GM21360 (cell line): ENCODE results near the gene CLMN.
"Not testable (repeated sequence)": the region's sequence is repeated elsewhere in the genome, so short reads cannot be mapped to it uniquely, and the experiment has no call there.

ENCODE experiments used
- ATAC-seq: cut with Tn5 transposase; IDR thresholded peaks from one replicate; pipeline ENCODE4 v1.9.1; 2021; ENCODE audit warnings: mild to moderate bottlenecking, moderate library complexity; ENCODE audit not compliant: unreplicated experiment

Gene CLMN

DNA sequence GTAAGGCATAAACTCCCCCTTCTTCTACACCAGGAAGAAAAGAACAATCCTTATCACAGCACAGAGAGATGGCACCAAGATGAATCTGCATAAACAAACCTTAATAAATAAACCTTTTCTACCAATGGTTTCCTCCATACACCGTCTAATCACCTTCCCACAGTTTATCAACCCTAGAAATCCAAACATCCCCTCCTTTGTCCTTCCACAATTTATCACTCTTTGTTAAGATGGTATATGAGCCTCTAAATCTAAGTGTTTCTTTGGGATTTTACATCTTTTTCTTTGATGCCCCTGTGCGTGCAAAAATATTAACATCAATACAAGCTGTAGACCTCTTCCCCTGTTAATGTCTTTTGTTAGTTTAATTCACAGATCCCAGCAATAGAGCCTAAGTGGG lies 174.9 kb downstream of the CLMN start:
- no peak for ATAC-seq

DNA sequence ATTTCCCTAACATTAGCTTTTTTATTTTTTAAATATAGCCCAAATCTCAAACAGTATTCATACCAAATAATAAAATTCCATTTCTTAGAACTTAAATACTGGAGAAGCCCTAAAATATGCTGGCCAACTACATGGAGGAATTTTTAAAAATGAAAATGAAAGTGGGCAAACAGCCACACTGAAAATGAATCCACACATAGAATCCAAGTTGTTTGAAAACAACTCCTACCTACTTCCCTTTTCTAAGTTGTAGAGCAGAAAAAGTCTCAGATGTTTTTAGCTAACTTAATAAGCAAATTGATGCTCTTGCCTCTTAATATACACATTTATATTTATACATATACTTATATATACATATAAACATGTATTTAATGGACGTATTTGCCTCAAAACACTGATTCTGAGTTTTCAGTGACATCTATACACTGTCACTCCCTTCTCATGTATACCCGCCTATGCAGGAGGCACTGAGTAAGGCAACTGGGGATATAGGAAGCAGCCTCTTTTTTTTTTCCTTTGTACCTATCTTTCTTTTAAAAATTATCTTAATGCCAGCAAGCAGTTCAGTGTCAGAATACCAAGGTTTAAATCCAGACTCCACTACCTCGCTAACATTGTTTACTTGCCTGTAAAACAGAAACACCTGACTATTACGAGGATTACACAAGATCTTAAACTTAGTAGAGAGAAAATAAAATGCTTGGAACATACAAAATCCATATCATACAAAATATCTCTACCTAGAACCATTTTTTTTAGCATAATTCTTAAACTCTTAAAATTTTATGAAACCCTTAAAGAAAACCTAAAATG lies 175.7 kb downstream of the CLMN start:
- ATAC-seq, result no peak

DNA sequence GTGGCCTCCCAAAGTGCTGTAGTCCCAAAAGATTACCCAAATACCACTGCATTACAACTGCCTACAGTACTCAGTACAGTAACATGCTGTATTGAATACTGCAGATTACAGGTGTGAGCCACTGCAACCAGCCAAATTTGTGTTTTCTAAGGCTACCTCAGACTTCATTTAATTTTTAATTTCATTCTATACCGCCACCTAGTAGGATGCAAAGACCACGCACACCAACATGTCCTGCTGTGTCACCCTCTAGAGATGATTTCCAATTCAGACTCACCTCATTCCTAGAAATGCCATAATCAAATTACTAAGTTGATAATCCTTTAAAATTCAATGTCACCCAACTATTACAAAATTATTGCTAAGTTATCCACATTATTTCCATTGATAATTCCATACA lies 177.5 kb downstream of the CLMN start:
- no peak for ATAC-seq

DNA sequence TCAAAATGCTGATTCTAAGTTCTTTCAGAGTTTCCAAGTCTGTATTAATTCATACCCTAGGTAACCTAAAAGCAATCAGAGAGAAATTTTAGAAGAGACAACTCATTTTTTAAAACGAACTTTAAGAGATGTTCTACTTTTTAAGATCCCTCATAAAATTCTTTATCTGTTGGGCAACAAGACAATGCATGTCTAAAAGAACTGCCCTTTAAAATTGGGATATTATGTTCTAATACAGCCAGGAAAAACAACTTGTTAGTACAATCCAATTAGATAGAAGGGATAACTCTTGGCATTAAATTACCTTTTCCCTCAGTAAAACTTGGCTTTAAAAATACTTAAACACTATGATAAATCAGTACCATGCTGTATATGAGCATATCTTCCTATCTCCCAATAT lies 178.0 kb downstream of the CLMN start:
- no peak for ATAC-seq

DNA sequence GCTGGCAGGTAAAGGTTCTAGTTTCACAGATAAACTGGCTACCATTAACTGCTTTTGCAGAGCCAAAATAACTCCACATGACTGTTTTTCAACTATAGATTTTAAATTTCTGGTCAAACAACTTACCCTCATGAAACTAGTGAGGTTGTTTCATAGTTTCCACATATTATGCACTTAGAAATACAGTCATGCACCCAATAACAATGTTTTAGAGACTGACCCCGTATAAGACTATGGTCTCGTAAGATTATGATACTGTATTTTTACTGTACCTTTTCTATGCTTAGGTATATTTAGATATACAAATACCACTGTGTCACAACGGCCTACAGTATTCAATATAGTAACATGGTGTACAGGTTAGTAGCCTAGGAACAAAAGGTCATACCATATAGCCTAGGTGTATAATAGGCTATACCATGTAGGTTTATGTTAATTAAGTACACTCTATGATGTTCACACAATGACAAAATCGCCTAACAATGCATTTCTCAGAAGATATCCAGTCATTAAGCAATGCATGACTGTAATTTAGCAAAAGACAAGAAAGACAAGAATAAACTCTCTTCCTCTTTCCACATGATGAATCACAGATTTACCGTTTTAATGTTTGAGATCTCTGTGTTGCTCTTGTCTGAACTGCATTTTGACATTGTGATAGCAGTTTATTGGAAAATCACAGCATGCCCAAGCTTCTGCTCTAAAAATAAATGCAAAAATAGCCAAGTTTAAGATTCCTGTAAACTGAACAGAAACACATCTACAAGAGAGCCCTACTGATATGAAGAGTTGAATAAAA lies 179.4 kb downstream of the CLMN start:
- no peak for ATAC-seq

DNA sequence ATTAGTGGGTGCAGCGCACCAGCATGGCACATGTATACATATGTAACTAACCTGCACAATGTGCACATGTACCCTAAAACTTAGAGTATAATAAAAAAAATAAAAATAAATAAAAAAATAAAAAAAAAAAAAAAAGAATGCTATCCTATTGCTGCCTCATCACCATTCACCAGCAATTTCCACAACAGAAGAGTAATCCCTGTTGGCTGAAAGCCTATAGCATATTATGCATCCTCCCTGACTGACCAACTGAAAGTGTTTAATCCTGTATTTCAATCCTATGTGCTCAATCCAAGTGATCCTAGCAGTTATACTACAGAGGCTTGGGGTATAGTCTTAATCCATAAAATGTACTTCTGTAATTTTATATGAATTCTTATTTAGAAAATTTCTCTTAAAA lies 180.8 kb downstream of the CLMN start:
- no peak for ATAC-seq

DNA sequence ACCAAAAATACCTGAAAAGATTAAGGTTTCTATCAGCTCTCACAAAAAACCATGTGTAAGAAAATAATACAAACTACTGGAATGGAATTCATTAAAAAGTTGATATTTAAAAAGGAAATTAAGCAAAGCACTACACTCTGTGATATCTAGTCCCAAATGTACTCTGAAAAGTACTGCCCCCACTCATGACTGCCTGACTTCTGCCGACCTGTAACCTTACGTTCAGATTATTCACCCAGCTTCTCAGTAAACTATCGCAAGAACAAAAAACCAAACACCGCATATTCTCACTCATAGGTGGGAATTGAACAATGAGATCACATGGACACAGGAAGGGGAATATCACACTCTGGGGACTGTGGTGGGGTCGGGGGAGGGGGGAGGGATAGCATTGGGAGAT lies 181.3 kb downstream of the CLMN start:
- ATAC-seq, result not testable (repeated sequence)

DNA sequence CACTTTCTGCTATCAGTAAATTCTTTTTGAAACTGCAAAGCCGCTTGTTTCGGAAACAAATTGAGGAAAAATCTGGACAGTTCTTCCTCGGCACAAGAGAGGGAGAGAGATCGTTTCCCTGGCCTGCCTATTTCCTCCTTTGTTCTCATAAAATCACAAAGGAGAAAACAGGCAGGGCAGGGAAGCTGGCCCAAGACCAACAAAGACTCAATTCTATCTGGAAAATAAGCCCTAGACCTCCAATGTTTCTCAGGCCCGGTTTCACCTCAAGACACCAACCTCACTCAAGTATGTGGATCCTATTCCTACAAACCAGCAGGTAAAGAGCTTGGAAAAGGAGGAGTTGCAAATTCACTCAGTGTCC lies 181.9 kb downstream of the CLMN start:
- ATAC-seq, result no peak

DNA sequence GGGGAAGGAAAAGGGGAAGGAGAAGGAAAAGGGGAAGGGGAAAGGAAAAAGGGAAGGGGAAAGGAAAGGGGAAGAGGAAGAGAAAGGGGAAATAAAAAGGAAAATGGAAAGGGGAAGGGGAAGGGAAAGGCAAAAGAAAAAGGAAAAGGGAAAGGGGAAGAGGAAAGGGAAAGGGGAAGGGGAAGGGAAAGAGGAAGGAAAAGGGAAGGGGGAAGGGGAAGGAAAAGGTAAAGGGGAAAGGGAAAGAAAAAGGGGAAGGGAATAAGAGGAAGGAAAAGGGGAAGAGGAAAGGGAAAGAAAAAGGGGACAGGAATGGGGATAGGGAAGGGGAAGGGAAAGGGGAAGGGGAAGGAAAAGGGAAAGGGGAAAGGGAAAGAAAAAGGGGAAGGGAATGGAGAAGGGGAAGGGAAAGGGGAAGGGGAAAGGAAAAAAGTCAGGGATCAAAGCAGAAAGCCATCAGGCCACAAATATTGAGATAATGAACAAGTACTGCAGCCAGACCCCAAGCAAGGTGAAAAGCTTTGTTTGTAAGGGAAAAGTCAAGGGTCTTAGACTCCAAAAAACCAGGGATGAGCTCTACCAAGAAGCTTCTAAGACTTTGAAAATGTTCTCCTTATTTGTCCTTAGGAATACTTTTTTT lies 182.4 kb downstream of the CLMN start:
- ATAC-seq, result no peak

DNA sequence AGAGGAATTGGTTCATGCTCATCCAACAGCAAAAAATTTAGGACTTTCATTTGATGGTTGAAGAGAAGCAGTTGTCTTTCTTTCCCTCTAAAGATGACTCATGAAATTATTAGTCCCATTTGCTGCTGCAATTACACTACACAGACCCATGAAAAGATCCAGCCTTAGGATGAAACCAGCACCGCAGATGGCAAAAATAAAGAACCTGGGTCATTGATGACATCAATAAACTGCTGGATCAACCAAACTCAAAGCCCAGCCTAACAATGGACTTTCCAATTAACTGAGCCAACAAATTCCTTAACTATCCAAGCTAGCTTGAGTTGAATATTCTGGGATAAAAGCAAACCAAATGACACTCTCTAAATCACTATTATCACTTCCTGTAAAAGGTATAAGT lies 183.1 kb downstream of the CLMN start:
- no peak for ATAC-seq

DNA sequence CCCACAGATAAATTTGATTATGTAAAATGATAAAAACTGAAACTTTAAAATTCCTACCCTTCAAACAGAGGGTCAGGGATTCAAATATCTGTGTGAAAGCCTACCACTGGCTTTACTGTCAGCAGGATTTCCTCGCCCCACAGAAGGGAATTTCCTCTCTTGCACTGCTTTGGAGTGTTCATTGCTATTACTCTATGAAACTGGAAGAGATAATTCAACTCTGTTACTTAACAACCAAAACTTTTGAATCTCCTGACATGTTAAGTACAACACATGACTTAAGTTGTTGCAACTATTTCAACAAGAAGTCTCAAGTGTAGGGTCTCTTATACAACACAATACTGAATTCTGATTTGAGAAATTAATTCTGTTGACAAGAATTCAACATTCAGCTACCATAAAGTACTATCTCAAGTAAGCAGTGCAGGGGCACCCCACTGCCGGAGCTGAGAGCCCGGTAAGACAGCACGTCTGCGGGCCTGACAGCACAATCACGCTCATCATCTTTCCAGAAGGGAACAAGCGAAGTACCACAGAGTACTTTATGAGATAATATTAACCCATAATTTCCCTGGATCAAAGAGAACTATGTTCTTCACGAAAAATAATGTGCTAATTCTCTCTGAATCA lies 185.3 kb downstream of the CLMN start:
- ATAC-seq, result no peak

DNA sequence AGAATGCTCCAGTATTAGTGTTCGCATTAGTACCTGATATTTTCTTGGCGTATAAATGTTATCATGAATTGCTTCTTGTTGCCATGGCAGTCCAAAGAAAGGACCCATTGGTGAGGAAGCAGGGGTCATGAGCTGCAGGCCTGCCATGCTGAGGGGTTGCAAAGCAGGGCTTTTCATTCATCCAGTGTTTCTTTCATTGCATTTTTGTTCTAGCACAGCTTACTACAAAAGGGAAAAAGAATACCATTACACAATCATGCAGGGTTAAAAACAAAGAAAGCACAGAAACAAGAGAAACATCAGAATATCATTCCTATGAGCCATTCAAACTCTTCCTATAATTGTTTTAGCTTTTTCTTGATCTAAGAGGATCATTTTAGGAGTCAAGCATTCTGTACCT lies 186.4 kb downstream of the CLMN start:
- ATAC-seq, result no peak

DNA sequence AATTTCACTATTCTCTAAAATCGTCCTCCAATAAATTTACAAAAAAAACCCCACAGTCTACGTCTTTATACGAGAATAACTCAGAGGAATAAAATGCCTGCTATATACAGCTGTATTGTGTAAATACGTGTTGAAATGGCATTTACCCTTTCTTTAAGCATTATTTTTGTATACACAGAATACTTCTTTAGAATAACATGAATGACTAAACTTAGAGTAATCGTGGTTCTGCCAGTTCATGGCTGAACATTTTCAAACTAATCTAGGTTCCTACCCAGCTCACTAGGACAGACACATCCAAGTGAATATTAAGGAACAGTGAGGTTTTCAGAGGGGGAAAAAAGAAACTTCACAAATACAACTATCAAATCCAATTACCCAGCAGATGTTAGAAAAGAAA lies 186.9 kb downstream of the CLMN start:
- no peak for ATAC-seq
